Vagina (tissue), 2 donors: ENCODE measurements around the gene FBXO17.

ENCODE experiments used
- CTCF ChIP-seq, 3 experiments: fragments of 450-650 bp in 2 of 3; fragments of 200-600 bp in 1 of 3; sonication (generic) in 1 of 3; IDR thresholded peaks; one replicate each; pipeline ENCODE4 v1.5.1; 2017 to 2019; ENCODE audit warnings: antibody characterized with exemption in 3 of 3, mild to moderate bottlenecking in 2 of 3, moderate library complexity in 2 of 3
- POLR2AphosphoS5 ChIP-seq, 2 donors: sonication (generic); formaldehyde crosslinking; IDR thresholded peaks; one replicate each; pipeline ENCODE4 v1.9.0; 2017; ENCODE audit warnings: antibody characterized with exemption in 2 of 2, mild to moderate bottlenecking in 2 of 2, low read depth in 1 of 2; ENCODE audit not compliant: insufficient read depth in 1 of 2

- TF ChIP-seq CTCF (IDR thresholded peaks at IDR 0.05) (no peak), POLR2AphosphoS5 (IDR thresholded peaks at IDR 0.05; ENCODE audit: insufficient read depth in 1 of 2, low read depth in 1 of 2) (no peak)
These were observed 65.1 kb downstream of the FBXO17 start for GRCh38 chr19:38910488-38910887.
